GM12874 (cell line): Measurements from ENCODE around the gene BRI3.

Source experiments
- TF ChIP-seq, protein P1 (sequence below): IDR thresholded peaks from 2 replicates; pipeline ENCODE4 v1.5.1; 2011; ENCODE audit warnings: low read depth, mild to moderate bottlenecking, control low read depth, low read length, moderate library complexity; ENCODE audit not compliant: insufficient read depth

BRI3 gene

GRCh38 chr7:98329791-98330373 is 48.4 kb downstream of the BRI3 start:
- TF ChIP-seq, protein P1, sequence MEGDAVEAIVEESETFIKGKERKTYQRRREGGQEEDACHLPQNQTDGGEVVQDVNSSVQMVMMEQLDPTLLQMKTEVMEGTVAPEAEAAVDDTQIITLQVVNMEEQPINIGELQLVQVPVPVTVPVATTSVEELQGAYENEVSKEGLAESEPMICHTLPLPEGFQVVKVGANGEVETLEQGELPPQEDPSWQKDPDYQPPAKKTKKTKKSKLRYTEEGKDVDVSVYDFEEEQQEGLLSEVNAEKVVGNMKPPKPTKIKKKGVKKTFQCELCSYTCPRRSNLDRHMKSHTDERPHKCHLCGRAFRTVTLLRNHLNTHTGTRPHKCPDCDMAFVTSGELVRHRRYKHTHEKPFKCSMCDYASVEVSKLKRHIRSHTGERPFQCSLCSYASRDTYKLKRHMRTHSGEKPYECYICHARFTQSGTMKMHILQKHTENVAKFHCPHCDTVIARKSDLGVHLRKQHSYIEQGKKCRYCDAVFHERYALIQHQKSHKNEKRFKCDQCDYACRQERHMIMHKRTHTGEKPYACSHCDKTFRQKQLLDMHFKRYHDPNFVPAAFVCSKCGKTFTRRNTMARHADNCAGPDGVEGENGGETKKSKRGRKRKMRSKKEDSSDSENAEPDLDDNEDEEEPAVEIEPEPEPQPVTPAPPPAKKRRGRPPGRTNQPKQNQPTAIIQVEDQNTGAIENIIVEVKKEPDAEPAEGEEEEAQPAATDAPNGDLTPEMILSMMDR, result no peak

GRCh38 chr7:98330926-98331529 is 49.5 kb downstream of the BRI3 start:
- TF ChIP-seq, protein P1, result no peak

DNA sequence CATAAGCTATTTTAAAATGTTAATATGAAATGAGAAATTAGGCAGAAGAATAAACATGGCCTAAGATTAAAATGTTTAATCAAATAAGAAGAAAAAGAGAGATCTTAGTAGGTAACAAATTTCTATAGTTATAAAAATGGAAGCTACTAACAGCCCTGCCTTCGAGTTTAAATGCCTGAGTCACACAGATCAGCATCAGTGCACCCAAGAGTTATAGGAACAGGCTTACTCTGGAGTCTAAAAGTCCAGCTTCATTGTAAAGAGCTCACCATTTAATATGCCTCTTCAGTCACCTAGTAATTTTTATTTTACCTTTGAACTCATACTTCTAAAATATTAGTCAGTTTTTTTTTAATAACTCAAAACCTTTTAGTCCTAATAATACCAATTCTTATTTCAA is 52.6 kb downstream of the BRI3 start:
- TF ChIP-seq, protein P1, result no peak

DNA sequence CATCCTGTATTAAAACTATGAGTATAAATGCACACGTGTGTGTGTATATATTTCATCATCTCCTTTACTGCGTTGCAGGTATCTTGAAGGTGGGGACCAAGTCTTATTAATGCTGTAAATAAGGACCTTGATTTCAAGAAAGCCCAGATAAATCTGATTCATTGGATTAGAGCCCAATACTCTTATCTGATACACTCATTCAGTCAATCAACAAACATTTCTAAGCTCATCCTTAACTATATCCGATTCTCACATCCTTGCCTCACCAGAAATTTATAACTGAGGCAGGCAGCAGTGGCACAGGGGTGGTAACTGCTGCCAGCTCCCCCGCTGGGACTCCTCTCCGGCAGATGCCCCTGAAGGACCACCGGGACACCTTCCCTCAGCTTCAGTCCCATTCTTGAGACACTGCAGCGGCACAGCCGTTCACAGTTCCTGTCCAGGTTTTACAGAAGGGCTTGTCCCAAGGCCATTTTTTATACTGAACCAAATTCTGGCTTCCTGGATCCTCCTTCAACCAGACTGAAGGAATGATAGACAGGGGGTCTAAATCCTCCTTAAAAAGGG is 54.0 kb downstream of the BRI3 start:
- TF ChIP-seq, protein P1, result no peak

DNA sequence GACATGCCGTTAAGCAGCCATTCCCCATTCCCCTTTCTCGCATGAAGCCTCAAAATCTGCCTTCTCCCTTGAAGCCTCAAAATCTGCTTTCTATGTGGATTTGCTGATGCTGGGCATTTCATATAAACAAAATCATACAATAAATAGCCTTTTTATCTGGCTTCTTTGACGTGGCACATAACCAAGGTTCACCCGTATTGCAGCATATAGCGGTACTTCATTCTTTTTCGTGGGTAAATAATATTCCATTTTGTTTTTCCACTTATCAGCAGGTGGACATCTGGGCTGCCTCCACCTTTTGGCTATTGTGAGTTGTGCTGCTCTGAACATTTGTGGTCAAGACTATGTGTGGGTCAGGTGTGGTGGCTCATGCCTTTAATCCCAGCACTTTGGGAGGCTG is 57.0 kb downstream of the BRI3 start:
- TF ChIP-seq, protein P1, result no peak

- TF ChIP-seq, protein P1, result no peak
Observed at GRCh38 chr7:98339043-98339442, 57.6 kb downstream of the BRI3 start.

- TF ChIP-seq, protein P1, result no peak
Observed at GRCh38 chr7:98341106-98341505, 59.6 kb downstream of the BRI3 start.
